Brain microvascular endothelial cell (primary cell): Measurements from ENCODE around the gene MSANTD1.

Source experiments
- DNase-seq: peaks from one replicate; pipeline ENCODE4 v3.0.0-alpha.2; 2020
- H3K27ac ChIP-seq: fragments of 250-450 bp; sonication (Bioruptor Pico); 2 replicates; pipeline ENCODE4 v1.5.1; 2020; ENCODE audit warnings: mild to moderate bottlenecking, moderate library complexity
- H3K27me3 ChIP-seq: fragments of 250-450 bp; sonication (Bioruptor Pico); replicated peaks from 2 replicates; pipeline ENCODE4 v1.5.1; 2020; ENCODE audit warnings: mild to moderate bottlenecking
- H3K36me3 ChIP-seq: fragments of 250-450 bp; sonication (Bioruptor Pico); replicated peaks from 2 replicates; pipeline ENCODE4 v1.5.1; 2020; ENCODE audit warnings: mild to moderate bottlenecking
- H3K4me3 ChIP-seq: 2 replicates; pipeline ENCODE4 v1.5.1; 2011; ENCODE audit warnings: low read depth, mild to moderate bottlenecking, control low read depth, low read length, moderate library complexity
- CTCF ChIP-seq: IDR thresholded peaks from 2 replicates; pipeline ENCODE4 v1.5.1; 2011; ENCODE audit warnings: low read depth, mild to moderate bottlenecking, moderate library complexity, low read length, control low read depth, inconsistent platforms; ENCODE audit errors: missing control alignments
- in situ Hi-C: cut with HindIII; loops from 2 replicates; pipeline ENCODE4 v1.10.0; 2017; ENCODE audit warnings: low sequenced_read_pairs, low pct_ligation_motif_present

Gene MSANTD1

GRCh38 chr4:3239998-3240920, 8.7 kb upstream of the MSANTD1 start:
- TF ChIP-seq CTCF = no peak
- no peak for DNase-seq
- Histone ChIP-seq H3K36me3 (peaks cover 33% of the 10 kb centered on the region), H3K4me3 (no peak overlapping the region), H3K27me3 (no peaks in the 10 kb centered on the region), H3K27ac (no peak overlapping the region)
- in situ Hi-C loops = no loop called here

- Histone ChIP-seq H3K27ac (no peak overlapping the region), H3K36me3 (peaks cover 25% of the 10 kb centered on the region), H3K27me3 (no peaks in the 10 kb centered on the region), H3K4me3 (no peak overlapping the region)
- in situ Hi-C loops = no loop called here
- TF ChIP-seq CTCF = no peak
- no peak for DNase-seq
These were observed 7.9 kb upstream of the MSANTD1 start for GRCh38 chr4:3240936-3241522.

- in situ Hi-C loops = no loop called here
- H3K4me3 ChIP-seq = no peak overlapping the region
These were observed 6.9 kb upstream of the MSANTD1 start for GRCh38 chr4:3241898-3242524.

GRCh38 chr4:3243136-3243780, 5.7 kb upstream of the MSANTD1 start:
- TF ChIP-seq CTCF = no peak
- peaks cover 20% of the 10 kb centered on the region for H3K36me3 ChIP-seq
- no peak for DNase-seq

More at GRCh38 chr4:3241898-3242524, 6.9 kb upstream of the MSANTD1 start:
- H3K27me3 ChIP-seq = no peaks in the 10 kb centered on the region
- H3K27ac ChIP-seq = no peak overlapping the region
- peaks cover 20% of the 10 kb centered on the region for H3K36me3 ChIP-seq
- peak; percentile 40 for DNase-seq
- no peak for TF ChIP-seq CTCF

GRCh38 chr4:3244002-3244401, 5.0 kb upstream of the MSANTD1 start:
- no peaks in the 10 kb centered on the region for H3K27me3 ChIP-seq
- no peak for DNase-seq
- TF ChIP-seq CTCF = no peak
- peaks cover 20% of the 10 kb centered on the region for H3K36me3 ChIP-seq
- in situ Hi-C loops = no loop called here
- H3K27ac ChIP-seq = no peak overlapping the region
- no peak overlapping the region for H3K4me3 ChIP-seq

More at GRCh38 chr4:3243136-3243780, 5.7 kb upstream of the MSANTD1 start:
- H3K4me3 ChIP-seq = no peak overlapping the region
- no peaks in the 10 kb centered on the region for H3K27me3 ChIP-seq
- no peak overlapping the region for H3K27ac ChIP-seq
- in situ Hi-C loops = no loop called here
